Epithelial cell of prostate (primary cell): ENCODE measurements around the gene PLCXD3.

ENCODE experiments used
- DNase-seq: peaks from one replicate; pipeline ENCODE4 v3.0.0-alpha.2; 2011; ENCODE audit warnings: low read depth, low spot score
- H3K27ac ChIP-seq: fragments of 450-650 bp; 2 replicates; pipeline ENCODE4 v1.5.1; 2017; ENCODE audit warnings: mild to moderate bottlenecking

The PLCXD3 gene

GRCh38 chr5:41306005-41306404 is 204.4 kb downstream of the PLCXD3 start:
- DNase-seq = no peak
- H3K27ac ChIP-seq = no peak overlapping the region

DNA sequence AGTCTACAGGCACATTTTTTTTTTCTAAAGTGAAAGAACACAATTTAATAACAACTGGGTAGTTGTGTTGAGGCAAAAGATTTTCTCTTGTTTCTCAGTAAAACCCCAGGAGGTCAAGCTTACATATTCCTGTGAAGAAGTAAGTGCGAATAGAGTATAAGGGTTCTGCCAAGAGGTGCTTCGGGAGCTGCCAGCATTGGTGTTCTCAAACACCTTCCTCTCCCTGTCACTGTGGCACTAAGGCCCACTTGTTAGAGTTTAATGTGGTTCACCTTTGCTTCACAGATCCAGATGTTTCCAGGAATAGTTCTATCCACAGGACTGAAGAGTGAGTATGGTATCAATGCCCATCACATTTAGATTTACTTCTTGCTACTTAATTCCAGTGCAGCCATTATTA is 205.3 kb downstream of the PLCXD3 start:
- H3K27ac ChIP-seq = no peak overlapping the region
- no peak for DNase-seq

DNA sequence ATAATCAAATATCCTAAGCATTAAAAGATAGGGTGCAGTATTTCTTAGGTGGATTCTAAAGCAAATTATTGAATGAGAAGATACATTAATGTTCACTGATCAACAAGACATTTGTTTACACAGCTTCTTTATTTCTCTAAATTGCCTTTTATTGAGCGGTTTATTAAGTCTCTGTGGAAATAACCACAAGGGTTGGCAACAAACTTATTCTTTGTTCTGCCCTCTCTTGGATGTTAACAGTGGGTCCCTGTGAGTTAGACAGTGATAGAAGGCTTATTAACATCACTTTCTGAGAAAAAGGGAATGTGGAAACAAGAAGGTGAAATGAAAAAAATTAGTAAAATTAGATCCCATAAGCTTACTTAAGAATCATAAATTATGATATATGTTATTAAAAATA is 214.3 kb downstream of the PLCXD3 start:
- no peak for DNase-seq
- no peak overlapping the region for H3K27ac ChIP-seq

GRCh38 chr5:41291323-41291722 is 219.1 kb downstream of the PLCXD3 start:
- no peak overlapping the region for H3K27ac ChIP-seq
- no peak for DNase-seq

DNA sequence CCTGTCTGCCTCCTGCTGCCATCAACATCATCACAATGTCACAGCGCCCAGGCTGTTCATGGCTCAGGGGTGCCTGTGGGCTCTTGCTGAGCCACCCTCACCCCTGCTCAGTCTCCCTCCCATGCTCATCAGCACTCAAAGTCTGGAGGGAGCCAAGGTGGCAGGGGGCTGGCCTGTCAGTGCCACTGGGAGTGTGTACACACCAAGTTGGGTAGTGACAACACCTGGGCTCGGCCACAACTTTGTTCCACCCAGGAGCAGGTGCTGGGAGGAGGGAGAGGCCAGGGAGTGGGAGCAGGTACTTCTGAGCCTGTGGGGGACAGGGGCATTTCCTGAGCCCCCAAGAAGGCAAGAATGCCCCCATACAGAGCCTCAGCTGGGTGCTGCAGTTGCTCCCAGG is 219.6 kb downstream of the PLCXD3 start:
- no peak for DNase-seq
- H3K27ac ChIP-seq = no peak overlapping the region

GRCh38 chr5:41289970-41290464 is 220.4 kb downstream of the PLCXD3 start:
- no peak overlapping the region for H3K27ac ChIP-seq
- no peak for DNase-seq

DNA sequence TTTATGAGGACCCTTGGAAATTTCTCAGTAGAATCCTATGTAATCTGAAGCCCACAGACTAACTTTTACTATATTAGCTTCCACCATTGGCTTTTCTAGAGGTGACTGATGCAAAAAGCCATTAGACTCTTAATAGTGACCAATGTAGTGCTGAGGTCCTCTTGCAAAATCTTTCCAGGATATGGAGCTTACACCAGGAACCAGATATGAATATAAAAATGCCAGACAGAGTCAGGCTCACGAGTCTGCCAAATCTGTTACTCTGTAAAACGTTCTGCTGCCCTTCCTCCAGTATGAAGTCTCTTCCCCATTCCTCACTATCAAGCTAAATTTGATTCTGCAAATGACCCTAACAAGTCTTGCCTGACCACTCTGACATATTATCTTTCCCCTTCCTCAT is 223.7 kb downstream of the PLCXD3 start:
- no peak for DNase-seq
- H3K27ac ChIP-seq = no peak overlapping the region

DNA sequence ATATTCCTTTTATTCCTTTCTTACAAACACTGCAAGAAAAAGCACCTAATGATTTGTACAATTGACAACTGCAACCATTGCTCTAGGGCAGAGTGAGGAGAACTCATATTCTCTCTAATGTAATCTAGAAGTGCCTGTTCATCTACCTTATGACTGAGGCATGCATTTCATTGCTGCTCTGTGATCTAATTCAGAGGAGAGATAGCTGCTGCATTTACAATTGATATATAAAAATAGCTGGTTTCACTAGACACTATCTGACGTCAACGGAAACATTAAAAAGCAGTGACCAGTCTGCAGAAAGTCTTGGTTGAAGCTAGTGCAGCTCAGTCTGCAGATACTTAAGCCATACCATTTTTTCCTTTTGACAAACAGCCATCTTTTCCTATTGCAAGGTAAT is 224.2 kb downstream of the PLCXD3 start:
- no peak overlapping the region for H3K27ac ChIP-seq
- no peak for DNase-seq

- H3K27ac ChIP-seq = no peak overlapping the region
- no peak for DNase-seq
Observed at GRCh38 chr5:41284938-41285337, 225.5 kb downstream of the PLCXD3 start.

- H3K27ac ChIP-seq = no peak overlapping the region
- DNase-seq = no peak
Observed at GRCh38 chr5:41281215-41281810, 229.1 kb downstream of the PLCXD3 start.

DNA sequence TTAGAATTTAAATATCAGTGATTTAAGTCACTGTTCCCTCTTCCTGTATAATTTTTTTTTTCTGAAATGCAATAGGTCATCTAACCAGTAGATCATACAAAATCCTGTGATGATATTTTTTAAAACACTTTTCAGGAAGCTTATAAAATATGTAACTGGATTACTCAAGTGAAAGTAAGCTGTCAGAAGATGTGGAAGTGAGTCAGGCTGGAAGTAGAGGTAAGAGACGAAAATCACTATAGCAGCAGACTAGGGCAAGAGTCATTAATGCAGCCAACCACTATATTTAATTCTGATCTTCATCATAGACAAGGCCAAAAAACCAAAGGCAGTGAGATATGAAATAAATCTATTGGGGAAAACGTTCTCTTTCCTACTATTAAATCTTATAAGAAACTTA is 231.4 kb downstream of the PLCXD3 start:
- H3K27ac ChIP-seq = no peak overlapping the region
- no peak for DNase-seq

DNA sequence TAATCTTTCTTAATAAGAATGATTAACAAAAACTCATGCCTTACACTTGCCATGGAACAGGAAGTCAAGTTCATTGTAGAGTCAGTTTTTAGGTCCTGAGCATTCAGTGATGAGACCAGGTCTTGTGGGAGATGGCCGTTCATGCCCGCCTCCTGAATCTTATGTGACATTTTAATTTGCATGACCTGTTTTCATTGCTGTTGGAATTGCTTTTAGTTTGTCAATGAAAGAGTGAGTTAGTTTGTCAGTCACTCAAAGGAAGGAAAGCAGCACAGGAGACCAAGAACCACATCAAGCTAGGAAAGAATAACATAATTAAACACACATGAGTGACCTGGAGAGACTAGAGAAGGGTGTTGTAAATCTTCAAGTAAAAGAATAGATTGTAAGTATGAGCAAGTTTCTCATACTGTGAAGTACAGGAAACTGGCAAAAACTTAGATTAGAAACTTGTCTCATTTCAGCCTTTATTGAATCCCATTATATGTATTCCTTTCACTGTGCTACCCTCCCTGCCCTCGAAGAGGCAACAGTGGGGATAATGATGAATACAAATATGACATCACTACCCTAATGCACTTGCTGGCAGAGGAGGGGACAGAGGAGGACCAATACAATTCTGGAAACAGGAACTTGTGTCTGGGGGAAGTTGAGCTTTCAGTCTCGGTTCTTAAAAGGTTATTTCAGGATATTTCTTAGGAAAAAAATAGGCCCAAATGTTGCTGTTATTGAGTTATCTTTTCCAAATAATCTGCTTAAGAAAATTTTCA is 232.7 kb downstream of the PLCXD3 start:
- no peak overlapping the region for H3K27ac ChIP-seq
- no peak for DNase-seq

DNA sequence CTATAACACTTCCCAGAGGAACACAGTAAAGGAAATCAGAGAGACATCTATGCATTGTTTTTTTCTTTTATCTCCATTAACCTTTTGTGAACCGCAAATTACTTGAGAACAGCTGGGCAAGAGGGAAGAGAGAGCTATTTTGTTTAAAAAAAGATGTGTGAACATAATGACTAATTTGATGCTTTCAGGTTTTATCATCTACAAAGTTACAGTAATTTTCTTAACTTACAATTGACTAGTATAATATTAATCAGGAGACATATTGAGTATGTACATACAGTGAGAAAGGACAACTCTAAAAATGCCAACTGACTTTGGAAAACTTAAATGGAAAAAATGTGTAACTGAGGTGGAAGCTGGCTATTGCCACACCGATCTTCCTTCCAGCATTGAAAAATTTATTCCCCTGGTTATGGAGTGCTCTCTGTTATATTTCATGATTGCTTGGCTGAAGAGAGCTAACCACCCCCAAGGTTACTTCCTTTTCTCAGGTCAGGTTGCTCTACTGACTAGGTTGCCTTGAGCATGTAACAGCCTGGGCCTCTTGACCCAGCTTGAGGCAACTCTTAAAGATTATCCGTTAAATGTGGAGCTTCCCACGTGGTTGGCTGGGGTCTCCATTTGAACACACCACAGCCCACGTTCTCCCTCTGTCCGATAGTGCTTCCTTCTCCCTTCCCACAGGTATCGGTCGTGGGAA is 234.4 kb downstream of the PLCXD3 start:
- DNase-seq = no peak
- no peak overlapping the region for H3K27ac ChIP-seq

DNA sequence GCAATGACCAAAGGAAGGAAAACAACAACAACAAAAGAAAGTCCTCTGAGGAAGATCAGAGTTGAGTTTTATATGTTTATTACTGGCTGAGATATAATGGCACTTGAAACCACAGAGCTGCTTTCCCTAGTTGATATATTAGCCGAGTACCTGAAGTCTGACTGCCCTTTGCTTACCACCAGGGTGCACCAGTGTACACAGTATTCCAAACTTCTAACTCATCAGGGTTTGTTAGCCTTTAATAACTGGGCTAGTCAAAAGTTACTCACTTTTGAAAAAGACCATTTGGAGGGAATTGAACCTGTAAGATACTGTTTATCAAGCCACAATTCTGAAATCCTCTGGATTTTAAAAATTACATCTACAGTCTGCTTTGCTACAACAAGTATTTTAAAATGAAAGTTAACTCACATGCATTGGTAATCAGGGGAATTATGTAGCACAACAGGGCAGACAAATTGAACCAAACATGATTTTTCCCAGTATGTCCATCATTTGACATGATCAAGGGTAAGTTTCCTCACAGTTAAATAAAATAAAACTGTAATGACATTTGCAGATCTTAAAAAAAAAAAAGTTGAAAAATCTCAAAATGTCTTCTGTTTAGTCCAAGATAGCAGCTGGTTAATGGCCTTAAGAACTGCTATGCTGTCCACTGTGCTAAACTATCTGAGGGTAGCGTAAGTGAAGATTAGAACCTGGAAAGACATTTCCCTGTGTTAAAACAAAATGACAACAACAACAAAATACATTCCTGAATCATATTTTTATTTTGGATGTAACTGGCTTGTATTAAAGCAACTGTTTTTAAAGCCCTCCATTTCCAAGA is 239.8 kb downstream of the PLCXD3 start:
- DNase-seq = no peak
- H3K27ac ChIP-seq = no peak overlapping the region

- no peak for DNase-seq
- no peak overlapping the region for H3K27ac ChIP-seq
Observed at GRCh38 chr5:41268894-41269293, 241.5 kb downstream of the PLCXD3 start.

DNA sequence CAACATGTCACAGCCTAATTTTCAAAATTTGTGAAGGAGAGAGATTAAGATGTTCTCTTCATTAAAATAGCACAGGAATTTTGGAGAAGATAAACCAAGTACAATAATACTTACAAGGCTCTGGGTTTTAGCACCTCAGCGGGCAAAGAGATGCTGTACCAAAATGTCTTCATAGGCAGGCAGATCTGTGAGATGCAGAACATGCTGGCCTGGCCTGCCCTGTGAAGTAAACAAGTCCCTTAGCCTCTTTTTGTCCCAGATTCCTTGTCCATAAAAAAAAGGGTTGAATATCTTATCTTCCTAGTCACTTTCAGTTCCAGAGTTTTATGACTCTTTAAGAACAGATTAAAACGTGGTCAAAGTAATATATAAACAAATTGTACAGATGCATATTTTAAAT is 244.0 kb downstream of the PLCXD3 start:
- H3K27ac ChIP-seq = no peak overlapping the region
- DNase-seq = no peak

- no peak for DNase-seq
- no peak overlapping the region for H3K27ac ChIP-seq
Observed at GRCh38 chr5:41264019-41264418, 246.4 kb downstream of the PLCXD3 start.

GRCh38 chr5:41263335-41263734 is 247.1 kb downstream of the PLCXD3 start:
- H3K27ac ChIP-seq = no peak overlapping the region
- DNase-seq = no peak
